COR-L47 (cell line): Measurements from ENCODE around the gene ELK3.

Experiments
- DNase-seq: peaks from one replicate; lab custom pipeline; 2025; lab: John Stamatoyannopoulos, UW

The ELK3 gene

DNA sequence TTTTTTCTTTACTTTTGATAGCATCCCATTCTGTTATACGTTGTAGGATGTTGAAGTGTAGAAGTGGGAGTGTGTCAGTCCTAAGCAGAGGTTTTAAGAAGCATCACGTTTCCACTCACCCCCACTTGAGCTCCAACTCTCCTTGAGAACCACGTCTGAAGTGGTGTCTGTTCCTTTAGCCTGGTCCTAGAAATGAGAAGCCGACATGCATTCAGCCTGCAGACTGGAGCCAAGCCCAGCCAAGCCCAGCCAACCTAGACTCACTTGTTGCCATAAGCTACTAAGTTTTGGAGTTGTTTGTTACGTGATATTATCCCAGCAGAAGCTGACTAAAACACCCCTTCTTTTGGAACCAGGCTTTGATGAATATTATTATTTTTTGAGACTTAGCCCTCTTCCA lies 4.4 kb upstream of the ELK3 start:
- no peak for DNase-seq

GRCh38 chr12:96190413-96191108 lies 3.6 kb upstream of the ELK3 start:
- DNase-seq, result no peak

GRCh38 chr12:96192926-96193573 lies 1.1 kb upstream of the ELK3 start:
- no peak for DNase-seq

GRCh38 chr12:96194576-96194889 lies 358 bp downstream of the ELK3 start:
- no peak for DNase-seq

GRCh38 chr12:96194971-96195844 lies 1.0 kb downstream of the ELK3 start:
- DNase-seq, result no peak

DNA sequence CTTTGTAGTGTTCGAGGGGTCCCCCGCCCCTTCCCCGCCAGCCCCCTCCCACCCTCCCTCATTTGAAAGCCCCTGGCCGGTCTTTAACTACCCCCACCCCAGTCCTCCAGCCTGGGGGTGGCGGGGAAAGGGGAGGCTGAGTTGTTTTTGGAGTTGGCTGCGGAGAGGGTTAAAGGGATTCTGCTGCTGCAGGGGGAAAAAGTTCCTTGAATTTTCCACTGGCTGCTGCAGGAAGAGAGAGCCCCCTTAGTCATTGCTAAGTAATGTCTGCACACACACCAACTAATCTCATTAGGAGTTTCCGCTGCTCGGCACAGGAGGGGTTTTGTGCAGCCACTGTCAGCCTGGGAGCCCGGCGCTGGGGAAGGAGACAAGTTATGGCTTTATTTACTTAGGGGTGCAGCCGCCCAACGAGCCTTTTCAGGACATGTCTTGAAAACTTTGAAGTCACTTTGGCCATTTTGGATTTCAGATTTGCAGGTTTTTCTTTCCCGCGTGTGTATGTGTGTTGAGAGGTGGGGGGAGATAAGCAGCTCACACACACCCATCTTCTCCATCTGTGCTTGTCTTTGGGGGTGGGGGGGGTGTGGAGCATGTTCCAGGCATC lies 1.8 kb downstream of the ELK3 start:
- DNase-seq, result no peak

GRCh38 chr12:96196781-96197180 lies 2.6 kb downstream of the ELK3 start:
- no peak for DNase-seq

DNA sequence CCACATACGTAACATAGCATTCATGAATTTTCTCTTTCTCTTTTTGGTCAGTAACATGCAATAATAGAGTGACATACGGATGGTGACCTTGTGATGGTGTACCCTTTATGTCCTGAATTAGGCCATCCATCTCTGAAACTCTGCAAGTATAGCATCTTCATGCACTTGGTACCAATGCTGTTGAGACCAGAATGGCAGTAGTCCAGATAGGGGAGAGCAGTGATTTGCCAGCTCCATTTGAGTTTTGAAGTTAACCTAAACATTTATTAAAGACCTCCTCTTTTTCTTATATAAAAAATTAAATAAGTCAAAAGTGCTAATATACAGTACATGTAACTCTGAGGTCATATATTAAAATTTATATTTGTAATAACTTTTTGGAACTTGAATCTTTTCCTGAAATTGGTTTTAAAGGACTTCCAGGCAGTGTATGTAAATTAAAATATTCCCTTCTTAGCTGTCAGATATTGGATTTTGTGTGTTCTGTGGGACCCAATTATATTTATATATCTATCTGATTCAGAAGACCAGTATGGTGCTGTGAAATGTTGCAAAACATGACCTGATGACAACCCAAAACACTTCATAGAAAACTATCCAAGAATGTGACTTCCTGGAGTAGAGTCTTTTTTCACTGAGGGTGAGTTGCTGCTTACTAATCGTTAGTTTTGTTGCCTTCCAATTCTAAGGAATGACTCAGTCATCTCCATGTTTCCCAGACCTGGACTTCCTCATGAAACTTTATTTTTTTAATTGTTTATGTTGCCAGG lies 3.5 kb downstream of the ELK3 start:
- no peak for DNase-seq

GRCh38 chr12:96198965-96199364 lies 4.8 kb downstream of the ELK3 start:
- no peak for DNase-seq

DNA sequence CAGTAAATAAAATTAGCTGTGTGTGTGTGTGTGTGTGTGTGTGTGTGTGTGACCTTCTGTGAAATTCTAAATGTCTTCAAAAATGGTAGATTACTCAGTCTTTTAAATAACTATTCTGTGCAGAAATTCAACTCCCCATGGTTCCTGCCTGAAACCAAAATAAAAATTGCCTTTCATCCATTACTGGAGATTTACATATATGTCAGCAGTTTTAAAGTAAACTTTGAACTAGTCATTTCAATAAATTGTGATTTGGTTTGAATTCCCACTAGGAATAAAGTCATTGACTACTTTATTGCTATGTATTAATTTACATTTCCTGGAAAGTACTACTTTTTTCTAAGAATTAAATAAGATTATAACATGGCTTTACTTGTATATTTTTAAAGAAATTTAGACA lies 5.3 kb downstream of the ELK3 start:
- no peak for DNase-seq

GRCh38 chr12:96201272-96202227 lies 7.4 kb downstream of the ELK3 start:
- DNase-seq, result no peak

DNA sequence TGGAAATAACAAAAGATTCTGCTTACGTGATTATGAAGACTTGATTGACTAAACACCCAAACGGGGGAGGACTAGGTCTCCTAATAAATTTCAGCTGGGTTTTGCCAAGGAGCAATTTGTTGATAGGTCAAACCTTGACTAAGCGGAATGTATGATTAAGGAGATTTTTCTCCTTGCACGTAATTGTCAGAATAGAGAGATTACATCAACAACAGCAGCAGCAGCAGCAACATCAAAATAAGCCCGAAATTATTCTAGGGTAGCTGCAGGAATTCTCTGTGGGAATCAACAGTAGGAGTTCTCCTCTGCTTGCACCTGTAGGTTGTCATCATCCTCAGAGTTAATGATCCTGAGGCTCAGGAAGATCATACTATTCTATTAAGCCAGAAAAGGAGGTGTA lies 10.2 kb downstream of the ELK3 start:
- DNase-seq, result no peak

DNA sequence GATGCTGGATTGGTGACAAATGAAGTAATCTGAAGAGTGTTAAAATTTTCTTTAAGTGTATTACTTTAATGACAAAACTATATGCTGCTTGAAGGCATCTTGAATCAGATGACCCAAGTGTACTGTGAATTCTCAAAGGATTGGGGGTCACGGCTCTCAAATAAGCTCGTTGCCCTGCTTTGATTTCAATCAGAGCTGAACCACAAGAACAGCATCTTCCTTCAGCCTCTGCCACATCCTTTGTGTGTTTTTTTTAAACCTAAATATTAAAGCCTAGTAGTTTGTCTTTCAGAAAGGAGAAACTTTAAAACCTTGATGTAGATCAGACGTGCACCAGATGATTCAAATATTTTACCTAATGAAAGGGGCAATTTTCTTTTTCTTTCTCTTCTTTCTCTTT lies 11.7 kb downstream of the ELK3 start:
- no peak for DNase-seq

GRCh38 chr12:96206936-96207662 lies 12.9 kb downstream of the ELK3 start:
- no peak for DNase-seq

DNA sequence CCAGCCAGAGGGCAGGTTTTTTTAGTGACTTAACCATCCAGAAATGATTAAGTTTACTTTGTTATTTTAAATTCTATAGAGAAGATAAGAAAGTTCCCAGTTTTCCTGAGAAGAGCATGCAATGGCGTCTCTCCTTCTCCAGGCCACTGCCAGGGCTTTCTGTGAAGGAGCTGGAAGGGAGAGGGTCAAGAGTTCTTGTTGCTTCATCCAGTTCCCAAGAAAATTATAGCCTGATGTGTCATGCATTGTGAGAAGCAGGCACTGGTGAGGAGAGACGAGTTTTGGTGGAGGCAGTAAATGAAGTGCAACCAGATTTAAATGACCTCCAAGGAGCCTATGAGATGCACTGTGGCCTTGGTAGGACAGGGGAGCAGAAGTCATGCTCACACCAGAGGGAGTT lies 14.2 kb downstream of the ELK3 start:
- DNase-seq, result no peak

GRCh38 chr12:96208801-96209549 lies 14.8 kb downstream of the ELK3 start:
- no peak for DNase-seq

- DNase-seq, result no peak
Observed at GRCh38 chr12:96210376-96211055, 16.3 kb downstream of the ELK3 start.

DNA sequence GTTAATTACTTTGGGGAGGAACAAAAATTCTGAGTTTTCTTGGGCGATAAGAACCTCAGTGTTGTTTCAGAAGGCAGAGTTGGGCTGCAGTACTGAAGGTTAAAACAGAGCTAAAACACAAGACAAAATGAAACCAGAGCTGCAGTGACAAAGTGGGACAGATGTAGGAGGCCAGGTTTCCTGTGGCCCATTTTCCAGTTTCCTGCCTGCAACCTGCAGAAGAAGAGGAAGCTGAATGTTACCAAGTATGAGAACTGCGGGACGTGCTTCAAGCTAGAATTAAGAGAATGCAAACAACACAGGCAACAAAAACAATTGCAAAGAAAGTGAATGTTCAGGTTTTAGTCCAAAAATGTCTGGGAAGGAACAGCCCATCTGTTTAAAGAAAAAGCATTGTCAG lies 17.8 kb downstream of the ELK3 start:
- no peak for DNase-seq
